Ishikawa (cell line): Measurements from ENCODE around the gene KCTD13.

Source experiments
- CEBPB ChIP-seq: IDR thresholded peaks from 2 replicates; pipeline ENCODE4 v1.6.1; 2012
- CREB1 ChIP-seq: IDR thresholded peaks from 2 replicates; pipeline ENCODE4 v1.6.1; 2012; ENCODE audit warnings: low read depth
- EP300 ChIP-seq: IDR thresholded peaks from 2 replicates; pipeline ENCODE4 v1.6.1; 2012; ENCODE audit warnings: borderline replicate concordance
- FOXM1 ChIP-seq: IDR thresholded peaks from 2 replicates; pipeline ENCODE4 v1.6.1; 2012; ENCODE audit warnings: low read depth, borderline replicate concordance
- RAD21 ChIP-seq: IDR thresholded peaks from 2 replicates; pipeline ENCODE4 v1.6.1; 2012; ENCODE audit warnings: low read depth
- TAF1 ChIP-seq: IDR thresholded peaks from 2 replicates; pipeline ENCODE4 v1.6.1; 2012; ENCODE audit warnings: low read depth, mild to moderate bottlenecking
- YY1 ChIP-seq: IDR thresholded peaks from 2 replicates; pipeline ENCODE4 v1.6.1; 2012; ENCODE audit warnings: low read depth
- TF ChIP-seq, protein P1 (sequence below): IDR thresholded peaks from 2 replicates; pipeline ENCODE4 v1.6.1; 2012
- TF ChIP-seq, protein P2 (sequence below): IDR thresholded peaks from 2 replicates; pipeline ENCODE4 v1.6.1; 2012; ENCODE audit warnings: low read depth, mild to moderate bottlenecking

DNA sequence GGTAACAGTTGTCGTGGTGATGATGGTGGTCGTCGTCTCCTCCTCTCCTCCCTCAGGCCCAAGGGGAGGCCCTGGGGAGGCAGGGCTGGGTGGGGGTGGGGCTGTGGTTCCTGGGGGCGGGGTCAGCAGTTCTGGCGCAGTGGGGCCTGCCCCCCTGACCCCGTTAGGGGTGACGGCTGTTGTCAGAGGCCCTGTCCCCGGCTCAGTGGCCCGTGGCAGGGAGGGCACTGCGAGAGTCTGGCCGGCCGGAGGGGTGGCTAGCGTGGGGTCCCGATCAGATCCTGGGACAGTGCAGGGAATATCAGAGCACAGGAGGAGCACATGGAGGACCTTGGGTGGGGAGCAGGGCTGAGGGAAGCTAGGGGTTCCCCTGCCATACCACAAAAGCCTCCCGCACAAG lies 29.2 kb downstream of the KCTD13 start:
- no peak for TF ChIP-seq RAD21
- no peak for TF ChIP-seq TAF1
- no peak for TF ChIP-seq CEBPB
- TF ChIP-seq YY1 = no peak
- TF ChIP-seq EP300 = no peak
- TF ChIP-seq, protein P1, sequence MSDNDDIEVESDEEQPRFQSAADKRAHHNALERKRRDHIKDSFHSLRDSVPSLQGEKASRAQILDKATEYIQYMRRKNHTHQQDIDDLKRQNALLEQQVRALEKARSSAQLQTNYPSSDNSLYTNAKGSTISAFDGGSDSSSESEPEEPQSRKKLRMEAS = no peak
- TF ChIP-seq CREB1 = no peak
- TF ChIP-seq FOXM1 = no peak
- TF ChIP-seq, protein P2, sequence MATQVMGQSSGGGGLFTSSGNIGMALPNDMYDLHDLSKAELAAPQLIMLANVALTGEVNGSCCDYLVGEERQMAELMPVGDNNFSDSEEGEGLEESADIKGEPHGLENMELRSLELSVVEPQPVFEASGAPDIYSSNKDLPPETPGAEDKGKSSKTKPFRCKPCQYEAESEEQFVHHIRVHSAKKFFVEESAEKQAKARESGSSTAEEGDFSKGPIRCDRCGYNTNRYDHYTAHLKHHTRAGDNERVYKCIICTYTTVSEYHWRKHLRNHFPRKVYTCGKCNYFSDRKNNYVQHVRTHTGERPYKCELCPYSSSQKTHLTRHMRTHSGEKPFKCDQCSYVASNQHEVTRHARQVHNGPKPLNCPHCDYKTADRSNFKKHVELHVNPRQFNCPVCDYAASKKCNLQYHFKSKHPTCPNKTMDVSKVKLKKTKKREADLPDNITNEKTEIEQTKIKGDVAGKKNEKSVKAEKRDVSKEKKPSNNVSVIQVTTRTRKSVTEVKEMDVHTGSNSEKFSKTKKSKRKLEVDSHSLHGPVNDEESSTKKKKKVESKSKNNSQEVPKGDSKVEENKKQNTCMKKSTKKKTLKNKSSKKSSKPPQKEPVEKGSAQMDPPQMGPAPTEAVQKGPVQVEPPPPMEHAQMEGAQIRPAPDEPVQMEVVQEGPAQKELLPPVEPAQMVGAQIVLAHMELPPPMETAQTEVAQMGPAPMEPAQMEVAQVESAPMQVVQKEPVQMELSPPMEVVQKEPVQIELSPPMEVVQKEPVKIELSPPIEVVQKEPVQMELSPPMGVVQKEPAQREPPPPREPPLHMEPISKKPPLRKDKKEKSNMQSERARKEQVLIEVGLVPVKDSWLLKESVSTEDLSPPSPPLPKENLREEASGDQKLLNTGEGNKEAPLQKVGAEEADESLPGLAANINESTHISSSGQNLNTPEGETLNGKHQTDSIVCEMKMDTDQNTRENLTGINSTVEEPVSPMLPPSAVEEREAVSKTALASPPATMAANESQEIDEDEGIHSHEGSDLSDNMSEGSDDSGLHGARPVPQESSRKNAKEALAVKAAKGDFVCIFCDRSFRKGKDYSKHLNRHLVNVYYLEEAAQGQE = no peak
